GM21576 (cell line): ENCODE results near the gene LTA.
"Not testable (repeated sequence)": the region's sequence is repeated elsewhere in the genome, so short reads cannot be mapped to it uniquely, and the experiment has no call there.

Source experiments
- ATAC-seq: cut with Tn5 transposase; IDR thresholded peaks from one replicate; pipeline ENCODE4 v1.9.1; 2021; ENCODE audit warnings: mild to moderate bottlenecking, moderate library complexity; ENCODE audit not compliant: unreplicated experiment

Gene LTA

GRCh38 chr6:31586008-31586407 lies 13.9 kb downstream of the LTA start, which contains the start of gene LST1:
Gene LST1 (plus strand): TSS chr6:31586277. CDS start chr6:31587300, 1,023 bp downstream.
- no peak for ATAC-seq

DNA sequence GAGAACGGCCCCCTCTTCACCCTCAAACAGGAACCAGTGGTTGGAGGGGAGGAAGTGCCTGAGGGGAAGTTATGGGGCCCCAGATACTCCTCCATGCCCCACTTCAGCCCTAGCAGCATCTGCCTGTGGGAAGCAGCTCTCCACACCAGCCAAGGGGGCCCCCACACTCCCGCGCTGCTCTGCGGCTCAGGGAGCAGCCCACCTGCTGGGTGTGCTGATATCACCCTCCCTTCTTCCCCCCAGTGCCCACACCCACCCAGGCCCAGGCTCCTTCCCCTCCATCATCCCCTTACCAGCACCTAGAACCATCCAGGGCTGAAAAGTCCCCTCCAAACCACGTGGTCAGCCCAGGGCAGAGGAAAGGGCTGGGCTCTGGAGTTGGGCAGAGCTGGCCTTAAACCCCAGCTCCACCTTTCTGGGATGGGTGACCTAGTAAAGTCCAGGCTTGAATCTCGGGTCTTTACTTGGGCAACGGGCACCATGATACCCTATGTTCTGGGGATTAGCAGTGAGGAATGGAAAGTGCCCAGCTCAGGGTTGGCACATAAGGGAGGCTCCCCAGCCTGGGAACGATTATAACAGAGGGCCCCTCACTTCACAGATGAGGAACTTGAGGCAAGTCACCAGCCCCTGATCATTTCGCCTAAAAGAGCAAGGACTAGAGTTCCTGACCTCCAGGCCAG lies 14.7 kb downstream of the LTA start:
- ATAC-seq: no peak

- ATAC-seq: no peak
These were observed 16.0 kb downstream of the LTA start for GRCh38 chr6:31587791-31588777.

- ATAC-seq: no peak
These were observed 17.0 kb downstream of the LTA start for GRCh38 chr6:31588871-31589650.

DNA sequence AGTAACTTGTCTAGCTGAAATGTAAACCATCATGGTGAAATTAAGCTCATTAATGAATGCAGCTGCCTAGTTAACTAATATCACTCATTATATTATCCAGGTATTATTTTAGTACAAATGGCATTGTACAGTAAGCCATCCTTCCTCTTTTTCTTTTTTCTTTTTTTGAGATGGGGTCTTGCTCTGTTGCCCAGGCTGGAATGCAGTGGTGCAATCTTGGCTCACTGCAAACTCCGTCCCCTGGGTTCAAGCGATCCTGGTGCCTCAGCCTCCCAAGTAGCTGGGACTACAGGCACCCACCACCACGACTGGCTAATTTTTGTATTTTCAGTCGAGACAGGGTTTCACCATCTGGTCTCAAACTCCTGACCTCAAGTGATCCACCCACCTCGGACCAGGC lies 18.6 kb downstream of the LTA start:
- ATAC-seq: not testable (repeated sequence)

DNA sequence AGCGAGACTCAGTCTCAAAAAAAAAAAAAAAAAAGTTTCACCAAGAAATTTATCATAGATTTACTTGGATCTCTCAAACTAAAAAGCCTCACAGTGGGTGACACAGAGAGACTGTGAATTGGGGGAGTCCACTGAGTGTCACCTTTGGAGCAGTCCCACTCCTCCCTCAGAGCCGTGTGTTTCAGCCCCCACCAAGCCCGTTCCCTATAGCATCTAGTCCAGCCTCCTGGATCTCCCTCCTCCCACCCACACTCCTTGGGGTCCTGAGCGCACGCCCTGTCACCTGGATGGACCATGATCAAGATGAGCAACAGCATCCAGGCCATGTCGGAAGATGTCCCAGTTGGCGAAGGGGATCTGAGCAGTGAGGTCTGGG lies 20.3 kb downstream of the LTA start:
- ATAC-seq: no peak

DNA sequence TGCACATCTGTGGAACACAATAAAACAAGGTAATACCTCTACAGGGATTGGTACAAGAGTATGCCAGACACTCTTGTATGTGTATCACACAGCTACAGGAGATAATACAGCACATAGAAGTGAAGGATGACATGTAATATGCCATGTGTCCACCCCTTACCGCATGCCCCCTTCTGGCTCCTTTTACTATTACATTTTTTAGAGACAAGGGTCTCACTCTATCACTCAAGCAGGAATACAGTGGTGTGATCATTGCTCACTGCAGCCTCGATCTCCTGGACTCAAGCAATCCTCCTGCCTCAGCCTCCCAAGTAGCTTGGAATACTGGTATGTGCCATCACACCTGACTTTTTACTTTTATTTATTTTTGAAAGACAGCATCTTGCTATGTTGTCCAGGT lies 24.9 kb downstream of the LTA start:
- no peak for ATAC-seq

DNA sequence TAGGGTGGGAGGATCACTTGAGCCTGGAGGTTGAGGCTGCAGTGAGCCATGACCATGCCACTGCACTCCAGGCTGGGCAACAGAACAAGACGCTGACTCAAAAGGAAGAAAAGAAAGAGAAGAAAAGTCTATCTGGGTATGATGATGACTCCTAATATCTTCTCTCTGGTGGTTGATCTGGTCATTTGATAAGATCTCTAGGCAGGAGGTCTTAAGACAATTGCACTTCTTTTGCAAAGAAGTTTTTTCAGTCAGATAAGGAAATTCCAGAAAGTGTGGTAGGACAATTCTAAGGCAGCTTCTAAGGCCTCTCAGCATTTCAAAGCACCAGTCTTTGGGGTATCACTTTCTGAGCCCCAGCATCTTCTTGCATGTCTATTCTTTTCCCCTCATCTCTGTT lies 35.2 kb downstream of the LTA start:
- no peak for ATAC-seq

DNA sequence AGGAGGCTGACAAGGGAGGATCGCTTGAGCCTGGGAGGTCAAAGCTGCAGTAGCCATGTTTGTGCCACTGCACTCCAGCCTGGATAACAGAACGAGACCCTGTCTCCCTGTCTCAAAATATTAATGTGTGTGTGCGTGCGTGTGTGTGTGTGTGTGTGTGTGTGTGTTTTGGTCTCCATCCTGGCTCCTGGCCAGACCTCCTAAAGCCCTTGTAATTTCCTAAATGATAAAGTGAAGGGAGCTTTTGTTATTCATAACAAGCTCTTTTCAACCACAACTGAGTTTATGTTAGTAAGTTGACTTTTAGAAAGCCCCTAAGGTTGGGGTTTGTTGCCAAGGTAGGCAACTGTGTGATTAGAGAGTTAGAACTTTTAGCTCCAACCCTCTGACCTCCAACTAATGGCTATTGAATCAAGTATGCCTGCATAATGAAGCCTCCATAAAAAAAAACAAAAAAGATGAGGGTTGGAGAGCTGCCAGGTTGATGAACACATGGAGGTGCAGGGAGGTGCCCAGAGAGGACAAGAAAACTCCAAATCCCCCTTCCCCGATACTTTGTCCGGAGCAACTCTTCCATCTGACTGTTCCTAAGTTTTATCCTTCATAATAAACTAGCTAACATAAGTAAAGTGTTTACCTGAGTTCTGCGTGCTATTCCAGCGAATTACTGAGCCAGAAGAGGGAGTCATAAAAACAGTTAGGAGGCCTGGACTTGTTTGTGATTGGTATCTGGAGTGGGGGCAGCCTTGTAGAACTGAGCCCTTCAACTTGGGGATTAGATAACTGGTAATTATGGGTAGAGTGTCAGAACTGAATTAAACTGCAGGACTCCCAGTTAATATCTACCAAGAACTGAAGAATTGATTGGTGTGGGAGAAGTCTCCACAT lies 37.7 kb downstream of the LTA start:
- no peak for ATAC-seq

- no peak for ATAC-seq
These were observed 38.9 kb downstream of the LTA start for GRCh38 chr6:31610968-31611367.

- no peak for ATAC-seq
These were observed 42.1 kb downstream of the LTA start for GRCh38 chr6:31614075-31614619.

- ATAC-seq: no peak
These were observed 42.8 kb downstream of the LTA start, which contains the start of gene AIF1 for GRCh38 chr6:31614684-31615578. Gene AIF1 (plus strand): TSS chr6:31615234. CDS start chr6:31615330, 96 bp downstream.

- ATAC-seq: no peak
These were observed 43.7 kb downstream of the LTA start for GRCh38 chr6:31615748-31616147.

DNA sequence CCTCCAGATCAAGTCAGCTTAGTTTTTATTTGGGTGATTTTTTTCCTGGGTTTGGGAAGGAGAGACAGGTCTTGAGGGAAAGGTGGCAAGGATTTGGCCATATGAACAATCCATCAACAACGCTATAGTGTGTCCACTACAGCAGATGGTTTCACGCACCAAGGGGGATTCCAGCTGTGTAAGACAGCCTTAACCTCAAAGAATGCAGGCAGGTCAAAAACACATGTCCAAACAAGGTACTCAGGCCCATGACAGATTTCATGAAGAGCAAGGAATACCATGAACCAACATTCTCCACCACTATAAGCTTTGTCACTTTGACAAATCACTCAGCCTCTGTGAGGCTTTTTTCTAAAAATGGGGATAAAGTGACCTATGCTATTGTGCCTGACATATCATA lies 44.9 kb downstream of the LTA start:
- ATAC-seq: no peak

DNA sequence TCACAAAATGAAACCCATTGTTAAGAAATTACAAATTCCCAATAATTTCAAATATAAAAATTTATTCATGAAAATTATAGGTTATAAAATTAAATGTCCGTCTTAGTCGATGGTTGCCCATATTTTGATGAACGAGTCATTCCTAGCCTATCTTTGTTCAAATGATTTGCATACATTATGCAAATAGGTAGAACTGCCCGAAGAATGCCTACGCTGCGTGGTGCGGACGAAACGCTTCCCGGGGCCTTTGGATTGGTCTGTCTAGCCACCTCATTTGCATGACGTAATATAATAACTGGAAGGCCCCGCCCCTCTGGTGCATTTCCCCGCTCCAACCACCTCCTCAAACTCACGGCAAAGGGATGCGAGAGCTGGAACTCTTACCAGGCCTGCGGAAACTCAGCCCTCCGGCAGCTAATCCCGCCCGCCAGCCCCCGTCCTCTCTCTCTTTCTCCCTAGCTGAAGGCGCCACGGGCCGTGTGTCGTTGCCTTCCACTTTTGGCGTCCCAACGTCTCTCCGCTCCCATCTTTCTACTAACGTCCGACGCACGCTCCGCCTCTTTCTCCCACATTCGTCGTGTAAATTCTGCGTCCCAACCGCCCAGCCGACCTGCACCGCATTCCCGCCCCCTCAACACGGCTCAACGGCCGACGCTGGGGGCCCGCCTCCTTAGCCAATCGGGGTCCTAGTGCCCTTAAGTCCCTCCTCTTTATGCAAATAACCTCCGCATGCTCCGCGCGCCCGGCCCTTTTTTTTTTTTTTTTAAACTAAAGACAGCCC lies 47.9 kb downstream of the LTA start:
- peak; percentile 79 for ATAC-seq

- peak; percentile 26 for ATAC-seq
These were observed 48.7 kb downstream of the LTA start, which contains the start of gene PRRC2A for GRCh38 chr6:31620586-31621319. Gene PRRC2A (plus strand): TSS chr6:31620715. CDS start chr6:31622790, 2,075 bp downstream.

GRCh38 chr6:31621320-31621939 lies 49.3 kb downstream of the LTA start:
- ATAC-seq: no peak
